SKM-1 treated with dmso at 0.1 percent for 144 hours (cell line): ENCODE data around the gene APRT.
"Not testable (repeated sequence)": the region's sequence is repeated elsewhere in the genome, so short reads cannot be mapped to it uniquely, and the experiment has no call there.

Source experiments
- DNase-seq: peaks from one replicate; lab custom pipeline; 2025; ENCODE audit not compliant: unreplicated experiment; lab: John Stamatoyannopoulos, UW

Gene APRT

DNA sequence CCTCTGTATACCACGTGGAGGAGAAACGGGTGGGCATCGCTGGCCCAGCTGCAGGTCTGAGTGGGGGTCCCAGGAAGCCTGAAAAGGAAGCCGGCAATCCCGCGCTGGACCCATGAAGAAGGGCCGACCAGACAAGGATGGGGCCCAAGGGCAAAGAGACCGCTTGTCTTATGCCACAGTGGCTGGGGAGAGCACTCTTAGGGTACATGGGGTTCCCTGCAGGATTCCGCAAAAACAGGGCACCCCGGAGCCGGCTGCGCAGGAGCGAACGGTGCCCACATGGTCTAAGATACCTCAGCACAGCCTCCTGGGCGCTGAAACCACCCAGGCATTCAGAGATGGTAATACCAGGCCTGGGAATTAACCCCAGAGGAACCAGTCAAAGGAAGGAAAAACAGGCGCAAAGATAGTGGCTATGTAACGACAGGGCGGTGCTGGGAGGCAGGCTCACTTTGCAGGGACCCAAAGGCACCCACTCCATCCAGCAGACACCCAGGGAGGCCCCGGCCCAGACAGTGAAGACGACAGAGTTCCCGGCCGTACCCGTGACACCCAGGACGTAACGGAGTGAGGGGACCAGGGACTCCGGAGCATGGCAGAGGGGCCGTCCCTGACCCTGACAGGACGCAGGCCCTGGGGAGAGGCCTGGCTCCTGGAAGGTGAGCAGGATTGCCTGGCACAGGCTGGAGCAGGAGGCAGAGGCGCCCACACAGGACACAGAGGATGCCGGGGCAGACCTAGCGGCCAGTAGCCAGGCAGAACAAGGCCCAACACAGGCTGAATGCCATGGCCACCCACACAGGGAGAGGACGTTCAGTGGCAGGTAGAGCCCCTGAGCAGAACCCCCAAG, 37.0 kb downstream of the APRT start:
- no peak for DNase-seq

DNA sequence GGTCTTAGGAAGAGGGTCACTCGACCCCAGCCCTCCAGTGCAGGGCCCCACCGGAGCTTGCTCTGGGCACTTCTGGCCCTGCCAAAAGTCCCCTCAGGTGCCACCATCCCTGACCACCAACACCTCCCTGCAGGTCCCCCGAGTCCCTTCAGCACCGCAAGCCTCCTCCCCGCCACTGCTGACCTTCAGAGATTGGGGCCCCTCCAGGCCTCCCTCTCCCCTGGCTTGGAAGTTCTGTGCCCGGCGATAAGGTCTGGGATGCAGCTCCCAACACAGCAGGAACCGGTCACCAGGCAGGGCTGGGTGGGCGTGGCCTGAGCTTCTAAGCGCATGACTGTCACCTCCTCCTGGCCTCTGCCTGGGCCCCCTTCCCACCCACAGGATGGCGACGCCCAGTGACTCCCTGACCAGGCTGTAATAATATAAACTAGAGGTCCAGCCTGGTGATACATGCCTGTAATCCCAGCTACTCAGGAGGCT, 37.9 kb downstream of the APRT start:
- DNase-seq = no peak

DNA sequence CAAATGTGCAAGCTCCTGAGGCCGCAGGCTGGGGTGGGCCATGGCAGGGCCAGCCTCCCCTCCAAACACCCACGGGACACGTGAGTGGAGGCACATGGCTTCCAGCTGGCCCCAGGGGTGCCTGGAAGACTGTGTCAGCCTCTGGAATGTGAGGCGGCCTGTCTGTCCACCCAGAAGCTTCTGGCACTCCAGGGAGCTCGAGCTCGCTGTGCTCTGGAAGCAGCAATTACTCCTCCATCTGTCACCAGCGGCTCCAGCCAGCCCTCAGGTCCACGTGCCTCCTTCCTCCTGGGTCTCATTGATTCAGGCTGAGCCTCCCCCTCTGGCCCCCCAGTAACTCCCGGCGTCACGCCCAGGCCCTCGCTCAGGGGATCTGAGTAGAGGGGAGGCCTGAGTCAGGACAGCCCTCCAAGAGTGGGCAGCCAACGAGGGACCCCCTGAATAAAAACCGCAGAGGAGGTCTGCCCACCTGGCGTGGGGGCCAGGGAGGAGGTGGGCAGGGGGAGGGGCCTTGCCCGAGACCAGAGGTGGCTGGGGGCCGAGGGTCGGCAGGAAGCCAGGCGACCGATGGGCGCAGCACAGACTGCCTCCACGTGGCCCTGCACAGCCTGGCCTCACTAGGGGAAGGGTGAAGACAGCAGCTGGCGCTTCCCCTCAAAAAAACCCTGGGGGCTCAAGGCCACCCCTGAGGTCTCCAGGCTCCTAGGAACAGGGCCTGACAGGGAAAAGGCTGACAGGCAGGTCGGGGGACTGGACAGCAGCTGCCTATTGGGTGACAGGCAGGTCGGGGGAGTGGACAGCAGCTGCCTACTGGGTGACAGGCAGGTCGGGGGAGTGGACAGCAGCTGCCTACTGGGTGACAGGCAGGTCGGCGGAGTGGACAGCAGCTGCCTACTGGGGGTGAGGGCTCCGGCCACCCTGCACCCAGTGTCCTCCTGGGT, 38.6 kb downstream of the APRT start:
- DNase-seq = no peak

DNA sequence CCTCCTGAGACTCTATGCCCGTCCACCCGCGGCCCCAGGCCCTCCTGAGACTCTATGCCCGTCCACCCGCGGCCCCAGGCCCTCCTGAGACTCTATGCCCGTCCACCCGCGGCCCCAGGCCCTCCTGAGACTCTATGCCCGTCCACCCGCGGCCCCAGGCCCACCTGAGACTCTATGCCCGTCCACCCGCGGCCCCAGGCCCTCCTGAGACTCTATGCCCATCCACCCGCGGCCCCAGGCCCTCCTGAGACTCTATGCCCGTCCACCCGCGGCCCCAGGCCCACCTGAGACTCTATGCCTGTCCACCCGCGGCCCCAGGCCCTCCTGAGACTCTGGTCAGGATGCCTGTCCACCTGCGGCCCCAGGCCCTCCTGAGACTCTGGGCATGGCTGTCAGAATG, 39.9 kb downstream of the APRT start:
- DNase-seq = not testable (repeated sequence)

DNA sequence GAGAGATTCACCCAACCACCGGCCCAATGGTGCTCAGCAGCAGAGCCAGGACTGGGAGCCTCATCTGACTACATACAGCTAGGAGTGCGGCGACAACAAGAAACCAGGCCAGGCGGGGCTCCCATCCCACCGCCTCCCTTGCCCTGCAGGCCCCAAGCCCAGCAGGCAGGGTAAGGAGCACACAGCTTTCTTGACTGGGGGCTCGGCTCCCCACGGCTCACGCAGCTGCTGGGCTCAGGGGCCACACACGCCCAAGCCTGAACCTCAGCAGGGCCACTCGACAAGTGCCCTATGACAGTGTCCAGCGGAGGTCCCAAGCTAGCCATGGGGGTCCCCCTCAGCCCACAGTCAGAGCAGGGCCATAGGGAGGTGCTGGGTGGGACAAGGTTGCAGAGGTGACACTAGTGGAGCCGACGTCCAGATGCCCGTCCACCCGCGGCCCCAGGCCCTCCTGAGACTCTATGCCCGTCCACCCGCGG, 40.4 kb downstream of the APRT start:
- no peak for DNase-seq

DNA sequence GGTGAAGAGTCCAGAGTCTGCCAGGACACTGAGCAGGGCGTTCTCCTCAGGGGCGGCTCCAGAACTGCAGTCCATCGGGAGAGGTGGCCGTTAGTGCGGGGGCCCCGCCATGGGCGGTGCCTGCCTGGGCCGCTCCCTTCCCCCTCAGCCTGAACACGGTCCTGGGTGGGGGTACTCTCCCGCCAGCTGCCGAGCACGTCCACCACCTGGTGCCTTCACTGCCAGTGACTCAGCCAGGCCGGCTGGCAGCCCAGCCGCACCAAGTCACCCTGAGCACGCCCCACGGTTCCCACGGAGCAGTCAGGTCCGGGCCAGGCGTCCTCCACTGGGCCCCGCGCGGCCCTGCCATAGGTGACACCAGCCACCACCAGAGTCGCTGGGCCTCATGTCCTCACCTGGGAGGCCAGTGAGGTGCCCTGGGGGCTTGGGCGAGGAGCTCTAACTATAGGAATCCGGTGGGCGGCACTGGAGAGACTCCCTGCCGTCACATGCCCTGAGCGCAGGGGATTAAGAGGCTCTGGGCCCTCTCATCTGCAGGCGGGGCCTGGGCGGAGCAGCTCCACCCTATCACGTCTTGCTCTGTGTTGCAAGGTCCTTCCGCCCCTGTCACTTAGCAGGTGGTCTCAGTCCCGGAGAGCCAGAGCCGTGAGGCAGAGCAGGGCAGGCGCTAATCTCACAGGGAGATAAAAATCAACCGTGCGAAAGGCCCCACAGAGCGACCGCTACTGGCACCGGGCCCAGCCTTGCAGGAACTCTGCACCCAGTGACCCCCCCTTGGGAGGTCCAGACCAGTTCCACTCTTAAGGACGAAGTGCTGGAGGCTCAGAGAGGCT, 41.1 kb downstream of the APRT start:
- DNase-seq = no peak

DNA sequence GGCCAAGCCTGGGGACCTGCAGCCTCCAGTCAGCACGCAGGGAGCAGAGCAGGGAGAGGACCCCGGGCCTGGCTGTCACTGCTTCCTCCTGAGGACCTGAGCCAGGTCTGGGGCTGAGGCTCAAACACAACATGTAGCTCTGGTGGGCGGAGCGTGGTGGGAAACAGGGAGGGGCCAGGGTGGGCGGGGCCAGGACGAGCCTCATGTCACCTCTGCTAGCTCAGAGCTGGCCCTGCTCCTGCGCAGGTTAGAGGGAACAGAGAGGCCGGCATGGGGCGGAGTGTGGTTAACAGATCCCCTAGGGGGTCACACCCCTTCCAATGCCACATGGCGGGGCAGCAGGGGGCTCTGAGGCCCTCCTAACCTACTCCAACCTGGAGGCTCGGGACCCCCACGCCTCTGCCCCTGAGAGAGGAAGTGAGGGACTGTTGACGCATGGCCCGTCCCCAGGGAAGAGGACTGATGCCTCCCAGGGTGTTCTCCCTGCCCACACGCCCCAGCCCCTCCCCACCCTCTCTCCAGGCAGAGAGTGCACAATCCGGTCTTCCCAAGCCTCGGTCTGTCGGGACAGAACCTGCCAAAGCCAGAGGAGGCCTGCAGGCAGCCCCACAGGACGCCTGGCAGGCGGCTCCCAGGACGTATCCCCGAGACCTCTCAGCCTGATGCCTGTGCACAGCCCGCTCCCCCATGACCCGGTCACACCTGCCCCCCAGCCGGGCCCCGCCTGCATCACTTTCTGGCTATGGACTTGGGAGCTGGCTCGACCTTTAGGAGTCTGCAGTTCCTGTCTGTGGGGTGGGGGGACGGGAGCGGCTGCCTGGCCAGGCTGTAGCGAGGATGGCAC, 41.9 kb downstream of the APRT start:
- no peak for DNase-seq

DNA sequence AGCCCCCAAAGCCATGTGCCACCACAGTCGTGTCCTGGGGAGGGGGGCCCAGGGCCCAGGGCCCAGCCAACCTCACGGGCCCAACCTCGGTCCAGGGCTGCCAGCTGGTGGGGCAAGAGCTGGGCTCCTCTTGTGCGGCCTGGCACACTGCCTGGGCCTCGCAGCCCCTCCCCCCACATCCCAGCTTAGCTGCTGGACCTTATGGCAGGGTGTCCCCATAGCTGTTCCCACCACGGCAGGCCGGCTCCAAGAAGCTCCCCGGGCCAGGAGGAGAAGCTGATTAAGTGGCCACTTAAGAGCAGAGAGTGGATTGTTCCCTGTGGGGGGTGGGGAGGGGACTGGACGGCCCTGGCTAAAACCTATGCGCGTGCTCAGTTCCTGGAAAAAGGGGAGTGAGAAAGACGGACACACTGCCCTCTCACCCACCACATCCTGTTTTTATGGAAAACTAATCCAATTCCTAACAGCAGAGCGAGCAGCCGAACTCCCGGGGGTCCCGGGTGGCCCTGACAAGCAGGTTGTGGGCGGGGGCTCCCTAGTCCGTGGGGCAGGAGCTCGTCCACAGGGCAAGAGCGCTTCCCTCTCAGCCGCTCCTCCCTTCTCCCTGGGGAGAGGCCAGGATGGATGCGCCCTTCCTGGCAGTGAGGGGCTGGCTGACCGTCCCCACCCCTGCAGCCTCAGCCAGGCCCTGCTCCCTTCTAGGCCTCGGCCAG, 43.5 kb downstream of the APRT start:
- DNase-seq = no peak

DNA sequence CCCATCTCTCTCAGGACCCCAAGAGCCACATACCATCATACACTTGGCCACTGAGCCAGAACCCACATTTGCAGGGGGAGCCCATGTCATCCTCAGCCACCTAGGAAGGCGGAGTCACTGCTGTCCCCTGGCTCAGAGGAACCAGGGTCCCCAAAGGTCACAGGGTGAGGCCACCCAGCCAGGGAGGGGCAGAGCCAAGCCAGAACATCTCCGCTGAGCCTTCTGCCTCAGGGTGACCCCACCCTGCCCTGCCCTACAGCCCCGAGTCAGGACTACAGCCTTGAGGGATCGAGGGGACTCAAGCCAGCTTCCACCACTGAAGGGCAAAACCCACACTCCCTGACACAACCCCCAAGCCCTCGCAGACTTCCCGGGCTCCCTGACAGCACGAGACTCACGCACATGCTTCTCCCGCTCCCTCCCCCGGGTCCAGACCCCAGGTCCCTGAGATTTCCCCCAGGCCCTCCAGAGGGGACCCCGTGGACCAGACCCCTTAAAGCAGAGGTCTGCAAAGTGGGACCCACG, 44.1 kb downstream of the APRT start:
- no peak for DNase-seq

DNA sequence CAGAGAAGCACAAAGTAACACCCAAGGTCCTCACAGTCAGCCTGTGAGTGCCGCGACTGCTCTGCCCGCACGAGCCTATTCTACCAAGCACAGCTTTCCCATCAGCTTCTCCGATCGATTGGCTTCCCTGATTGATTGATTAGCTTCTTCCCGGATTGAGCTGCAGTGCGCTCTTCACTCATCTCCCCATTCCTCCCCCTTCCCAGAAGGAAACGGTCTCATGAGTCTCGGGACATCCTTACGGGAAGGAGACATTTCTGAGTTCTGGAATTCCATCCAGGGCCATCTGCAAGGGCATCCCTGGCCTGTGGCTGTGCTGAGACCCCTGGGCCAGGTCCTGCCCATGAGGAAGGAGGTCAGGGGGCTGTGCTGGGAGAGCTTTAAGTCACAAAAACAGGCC, 44.8 kb downstream of the APRT start:
- no peak for DNase-seq

DNA sequence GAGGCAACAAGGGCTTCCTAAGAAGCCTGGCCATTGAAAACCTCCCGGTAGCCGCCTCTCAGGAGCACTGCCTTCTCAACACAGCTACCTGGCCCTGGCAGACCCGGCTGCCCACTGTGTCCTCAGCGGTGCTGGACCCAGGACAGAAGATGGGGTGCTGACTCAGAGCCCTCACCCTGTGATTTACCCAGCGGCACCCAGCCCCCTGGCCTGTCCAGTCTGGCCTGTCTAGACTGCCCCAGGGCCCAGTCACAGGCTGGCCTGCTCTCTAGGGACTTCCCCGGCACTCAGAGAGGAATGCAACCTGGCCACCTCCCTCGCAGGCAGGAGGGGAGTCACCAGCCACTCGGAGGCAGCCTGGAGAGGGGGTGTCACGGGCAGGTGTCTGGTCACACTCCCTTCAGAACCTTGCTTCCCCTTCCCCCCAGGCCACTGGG, 46.8 kb downstream of the APRT start:
- no peak for DNase-seq

DNA sequence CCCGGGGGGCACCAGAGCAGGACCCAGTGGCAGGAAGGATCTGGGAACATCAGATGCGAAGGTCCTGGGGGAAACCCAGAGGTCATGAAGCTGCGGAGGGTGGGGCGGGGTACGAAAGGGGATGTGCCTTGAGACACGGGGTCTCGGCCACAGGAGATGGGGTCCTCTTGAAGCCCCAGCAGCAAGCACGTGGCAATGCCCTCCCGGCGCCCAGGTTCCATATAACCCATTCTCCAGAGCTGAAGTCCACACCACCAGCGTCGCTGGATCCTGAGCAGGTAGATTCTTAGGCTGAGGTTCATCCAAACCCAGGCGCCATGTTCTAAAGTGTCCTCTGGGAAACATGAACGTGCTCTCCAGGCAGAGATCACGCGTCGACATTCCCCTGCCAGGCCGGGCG, 47.6 kb downstream of the APRT start:
- DNase-seq = no peak

DNA sequence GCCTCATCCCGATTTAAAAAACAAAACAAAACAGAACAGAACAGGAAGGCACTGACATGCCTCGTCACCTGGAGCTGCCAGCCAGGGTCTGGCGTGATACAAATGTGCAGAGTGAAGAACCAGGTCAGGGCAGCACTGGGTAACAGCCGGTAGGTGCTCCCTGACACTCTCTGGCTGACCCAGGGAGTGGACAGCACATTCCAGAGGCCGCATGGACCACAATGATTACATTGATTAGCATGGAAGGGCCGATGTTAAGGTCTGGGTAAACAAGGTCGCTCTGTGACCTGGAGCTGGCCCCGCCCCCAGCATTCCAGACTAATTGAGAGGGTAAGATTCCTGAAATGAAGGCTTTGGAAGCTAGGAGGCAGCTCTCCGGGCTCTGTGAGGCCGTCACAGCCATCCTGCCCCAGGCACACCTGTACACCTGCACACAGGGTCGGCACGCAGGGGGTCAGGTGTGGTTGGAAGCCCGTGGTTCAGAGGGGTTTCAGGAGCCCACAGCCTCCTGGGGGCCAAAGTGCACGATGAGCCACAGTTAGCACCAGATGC, 48.1 kb downstream of the APRT start:
- no peak for DNase-seq

DNA sequence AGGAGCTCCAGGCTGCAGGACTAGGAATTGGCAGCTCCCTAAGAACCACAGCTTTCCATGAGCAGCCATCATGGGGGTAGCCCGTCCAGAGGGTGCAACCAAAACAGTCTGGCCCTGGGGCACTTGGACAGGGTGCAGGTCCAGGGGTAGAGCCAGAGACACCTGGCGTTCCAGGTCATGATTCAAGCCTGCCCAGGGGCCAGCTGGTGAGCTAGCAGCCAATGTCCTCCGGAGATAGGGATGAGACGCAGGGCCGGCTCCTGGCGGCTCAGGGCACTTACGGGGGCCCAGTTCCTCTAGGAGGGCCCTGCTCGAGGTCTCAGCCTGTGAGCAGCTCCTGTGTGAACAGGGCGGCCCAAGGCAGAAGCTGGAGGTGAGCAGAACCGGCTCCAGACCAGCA, 48.8 kb downstream of the APRT start:
- no peak for DNase-seq

DNA sequence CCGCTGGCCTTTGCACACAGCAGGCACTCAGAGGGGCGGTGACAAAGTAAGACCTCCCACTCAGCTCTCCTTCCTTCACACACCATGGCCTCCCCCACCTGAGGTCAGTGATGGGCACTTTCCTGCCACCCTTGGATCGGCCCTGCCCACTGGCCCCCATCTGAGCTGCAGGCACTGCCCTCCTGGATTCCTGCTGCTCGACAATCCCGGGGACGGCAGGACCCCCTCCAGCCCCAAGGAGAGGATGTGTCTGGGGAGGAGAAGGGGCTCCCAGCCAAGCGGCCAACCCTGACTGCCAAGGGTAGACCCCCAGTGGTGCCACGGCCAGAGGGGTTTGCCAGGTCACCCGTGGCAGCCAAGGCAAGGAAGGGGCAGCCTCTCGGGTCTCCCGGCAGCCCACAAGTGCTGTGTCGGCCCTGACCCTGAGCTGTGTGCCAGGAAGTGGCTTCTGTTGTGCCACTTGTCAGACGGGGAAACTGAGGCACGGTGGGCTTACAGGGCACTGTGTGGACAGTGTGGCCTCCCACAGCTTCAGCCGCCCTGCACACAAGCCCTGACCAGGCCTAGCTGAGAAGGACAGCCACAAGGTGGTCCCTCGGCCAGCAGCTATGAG, 49.4 kb downstream of the APRT start:
- no peak for DNase-seq

DNA sequence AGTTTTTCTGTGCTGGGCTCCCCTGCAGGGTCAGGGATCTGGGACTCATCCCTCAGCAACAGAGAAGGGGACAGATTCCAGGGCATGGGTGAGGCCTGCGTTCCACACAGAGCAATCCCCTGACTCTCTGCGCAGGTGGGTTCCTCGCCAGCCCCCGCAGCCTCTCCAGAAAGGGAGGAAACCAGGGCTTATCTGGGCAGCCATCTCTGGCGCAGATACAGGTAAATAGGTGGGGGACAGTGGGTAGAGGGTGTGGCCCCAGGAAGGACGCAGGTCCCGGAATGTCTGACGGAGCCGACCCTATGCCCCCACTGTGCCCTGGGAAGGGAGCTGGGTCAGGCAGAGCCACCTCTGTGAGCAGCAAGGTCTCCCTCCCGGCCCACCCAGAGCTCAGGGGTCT, 49.9 kb downstream of the APRT start:
- no peak for DNase-seq

DNA sequence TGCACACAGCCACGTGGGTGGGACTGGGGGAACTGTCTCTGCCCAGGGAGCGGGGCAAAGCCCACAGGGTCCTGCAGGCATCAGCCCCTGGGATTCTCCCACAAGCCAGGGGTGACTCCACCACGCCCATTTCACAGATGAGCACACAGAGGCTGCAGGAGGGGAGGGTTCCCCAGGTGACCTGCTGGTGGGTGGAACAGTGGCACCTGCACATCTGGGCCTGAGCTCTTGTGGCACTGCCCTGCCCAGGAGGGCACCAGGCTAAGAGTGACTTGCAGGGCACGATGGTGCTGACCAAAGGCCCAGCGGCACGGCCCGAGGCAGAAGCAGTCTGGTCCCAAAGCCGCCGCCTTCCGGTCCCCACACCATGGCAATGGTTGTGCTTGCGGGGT, 50.6 kb downstream of the APRT start:
- no peak for DNase-seq

DNA sequence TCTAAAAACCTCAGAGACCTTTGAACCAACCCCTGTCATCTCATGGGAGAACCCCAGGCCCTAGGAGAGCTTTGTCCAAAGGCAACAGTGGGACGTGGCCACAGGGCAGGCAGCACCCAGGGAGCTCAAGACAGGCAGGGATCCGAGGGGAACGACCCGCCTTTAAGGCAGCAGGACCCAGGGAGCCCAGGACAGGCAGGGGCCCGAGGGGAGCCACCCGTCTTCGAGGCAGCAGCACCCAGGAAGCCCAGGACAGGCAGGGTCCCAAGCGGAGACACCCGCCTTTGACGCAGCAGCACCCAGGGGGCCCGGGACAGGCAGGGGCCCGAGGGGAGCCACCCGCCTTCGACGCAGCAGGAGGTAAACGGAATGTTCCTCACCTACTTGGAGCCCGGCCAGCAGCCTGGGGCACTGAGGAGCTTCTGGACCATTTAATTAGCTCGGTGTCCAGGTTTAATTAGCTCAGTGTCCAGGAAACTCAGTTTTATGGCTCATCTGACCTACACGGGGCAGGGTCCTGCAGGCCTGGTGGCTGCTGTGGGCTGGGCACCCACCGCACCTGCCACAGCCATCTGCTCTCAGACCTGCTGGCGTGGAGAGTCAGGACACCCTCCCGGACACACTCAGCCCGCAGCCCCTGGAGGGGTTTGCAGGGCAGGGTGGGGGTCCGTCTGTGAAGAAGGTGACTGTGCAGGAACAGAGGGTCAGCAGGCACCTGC, 51.1 kb downstream of the APRT start:
- no peak for DNase-seq
